HG03025 (cell line): ENCODE measurements around the gene HAS3.
"Not testable (repeated sequence)": the region's sequence is repeated elsewhere in the genome, so short reads cannot be mapped to it uniquely, and the experiment has no call there.

Source experiments
- ATAC-seq: cut with Tn5 transposase; IDR thresholded peaks from one replicate; pipeline ENCODE4 v1.9.1; 2021; ENCODE audit warnings: mild to moderate bottlenecking, moderate library complexity; ENCODE audit not compliant: unreplicated experiment, low FRiP score

Gene HAS3

DNA sequence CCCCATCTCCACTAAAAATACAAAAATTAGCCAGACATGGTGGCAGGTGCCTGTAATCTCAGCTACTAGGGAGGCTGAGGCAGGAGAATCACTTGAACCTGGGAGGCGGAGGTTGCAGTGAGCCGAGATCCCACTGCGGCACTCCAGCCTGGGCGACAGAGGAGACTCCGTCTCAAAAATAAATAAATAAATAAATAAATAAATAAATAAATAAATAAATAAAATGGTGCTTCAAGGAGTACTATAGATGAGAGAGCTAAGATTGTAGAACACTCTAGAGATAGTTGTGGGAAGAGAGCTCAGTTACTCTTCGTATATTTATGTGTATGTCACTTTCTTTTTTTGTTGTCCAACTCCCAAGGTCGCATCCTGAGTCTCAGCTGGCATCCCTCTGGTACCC, 34.0 kb downstream of the HAS3 start:
- not testable (repeated sequence) for ATAC-seq

DNA sequence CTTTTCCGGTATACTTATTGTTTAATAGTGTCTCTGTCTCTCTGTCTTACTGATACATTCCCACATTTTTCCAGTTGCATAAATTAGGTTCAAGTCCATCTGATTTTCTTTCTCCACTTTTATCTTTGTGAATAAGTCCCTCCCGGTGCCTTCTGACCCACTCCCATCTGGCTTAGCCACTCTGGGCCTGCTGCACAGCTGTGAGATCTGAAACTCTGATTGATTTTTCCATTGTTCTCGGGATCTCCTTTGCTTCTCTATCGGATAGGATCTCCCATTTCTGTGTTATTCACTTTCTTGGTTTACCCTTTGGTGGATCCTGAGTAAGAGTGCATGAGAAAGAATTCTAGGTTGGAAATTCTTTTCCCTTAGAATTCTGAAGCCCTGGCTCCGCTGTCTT, 35.6 kb downstream of the HAS3 start:
- no peak for ATAC-seq

GRCh38 chr16:69141936-69142335, 36.5 kb downstream of the HAS3 start:
- no peak for ATAC-seq

- no peak for ATAC-seq
These were observed 37.7 kb downstream of the HAS3 start for GRCh38 chr16:69143116-69143515.

DNA sequence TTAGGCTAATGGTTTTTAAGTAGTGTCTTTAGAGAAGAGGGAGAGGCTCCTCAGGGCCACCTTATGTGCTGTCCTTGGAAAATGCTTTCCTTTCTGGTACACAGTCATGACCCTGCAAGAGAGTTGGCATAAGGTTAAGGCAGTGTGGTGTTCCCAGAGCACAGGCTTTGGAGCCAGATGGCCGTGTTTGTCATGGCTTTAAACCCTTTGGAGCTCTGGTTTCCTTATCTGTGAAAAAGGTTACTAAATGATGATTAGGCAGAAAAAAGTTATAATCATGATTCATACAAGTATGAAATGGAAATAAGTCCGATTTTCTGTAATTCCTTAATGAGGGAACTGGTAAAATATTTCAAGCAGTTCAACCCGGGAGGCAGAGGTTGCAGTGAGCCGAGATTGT, 40.2 kb downstream of the HAS3 start:
- ATAC-seq = no peak

DNA sequence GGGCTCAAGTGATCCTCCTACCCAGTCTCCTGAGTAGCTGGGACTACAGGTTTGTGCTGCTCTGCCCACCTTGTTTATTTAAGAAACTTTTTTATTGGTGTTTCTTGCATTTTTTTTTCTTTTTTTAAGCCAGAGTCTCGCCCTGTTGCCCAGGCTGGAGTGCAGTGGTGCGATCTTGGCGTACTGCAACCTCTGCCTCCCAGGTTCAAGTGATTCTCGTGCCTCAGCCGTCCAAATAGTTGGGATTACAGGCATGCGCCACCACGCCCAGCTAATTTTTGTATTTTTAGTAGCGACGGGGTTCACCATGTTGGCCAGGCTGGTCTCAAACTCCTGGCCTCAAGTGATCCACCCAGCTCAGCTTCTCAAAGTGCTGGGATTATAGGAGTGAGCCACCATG, 44.2 kb downstream of the HAS3 start:
- ATAC-seq = not testable (repeated sequence)

- ATAC-seq = no peak
These were observed 44.9 kb downstream of the HAS3 start for GRCh38 chr16:69150146-69150865.

GRCh38 chr16:69157196-69157595, 51.7 kb downstream of the HAS3 start:
- ATAC-seq = no peak

DNA sequence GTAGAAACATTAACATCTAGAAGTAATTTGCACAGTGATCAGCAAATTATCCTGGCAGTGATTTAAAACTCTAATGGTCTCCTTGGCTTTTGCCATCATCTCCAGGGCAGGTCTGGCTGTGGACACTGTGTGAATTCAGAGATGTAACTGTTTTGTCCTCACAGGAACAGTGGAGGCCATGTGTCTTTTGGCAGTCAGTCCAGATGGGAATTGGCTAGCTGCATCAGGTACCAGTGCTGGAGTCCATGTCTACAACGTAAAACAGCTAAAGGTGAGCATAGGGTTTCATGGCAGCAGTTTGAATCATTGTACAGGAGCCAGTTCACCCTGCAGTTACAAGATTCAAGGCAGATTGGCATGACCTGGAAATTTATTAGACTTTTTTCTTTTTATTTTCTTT, 54.7 kb downstream of the HAS3 start:
- no peak for ATAC-seq

- ATAC-seq = no peak
These were observed 60.1 kb downstream of the HAS3 start for GRCh38 chr16:69165584-69165983.

GRCh38 chr16:69166221-69166833, 60.9 kb downstream of the HAS3 start:
- no peak for ATAC-seq

- ATAC-seq = no peak
These were observed 61.8 kb downstream of the HAS3 start for GRCh38 chr16:69166946-69167930.
